ENCODE measurements around the gene SLC6A2.

Gene SLC6A2

DNA sequence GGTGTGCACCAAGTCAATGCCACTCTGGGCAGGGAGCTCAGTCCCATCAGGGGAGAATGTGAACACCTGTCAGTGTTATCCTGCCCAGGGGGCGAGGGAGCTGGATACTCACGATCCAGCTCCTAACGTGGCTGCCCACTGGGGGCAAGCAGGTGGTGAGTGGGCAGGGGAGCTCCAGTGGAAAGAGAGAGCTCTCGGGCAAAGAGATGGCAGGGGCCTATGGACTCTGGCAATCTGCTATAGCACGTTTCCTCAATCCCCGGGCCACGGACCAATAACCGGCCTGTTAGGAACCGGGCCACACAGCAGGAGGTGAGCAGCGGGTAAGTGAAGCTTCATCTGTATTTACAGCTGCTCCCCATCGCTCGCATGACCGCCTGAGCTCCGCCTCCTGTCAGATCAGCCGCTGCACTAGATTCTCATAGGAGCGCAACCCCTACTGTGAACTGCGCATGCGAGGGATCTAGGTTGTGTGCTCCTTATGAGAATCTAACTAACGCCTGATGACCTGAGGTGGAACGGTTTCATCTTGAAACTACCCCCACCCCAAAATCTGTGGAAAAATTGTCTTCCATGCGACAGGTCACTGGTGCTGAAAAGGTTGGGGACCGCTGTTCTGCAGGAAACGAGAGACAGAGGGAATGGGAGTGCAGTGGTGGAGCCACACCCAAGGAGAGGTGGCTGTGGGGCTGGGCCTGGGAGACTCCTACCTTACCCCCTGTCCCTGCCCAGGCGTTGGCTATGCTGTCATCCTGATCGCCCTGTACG lies 15.6 kb downstream of the SLC6A2 start:
- no peak for DNase-seq (ENCODE audit: low read depth in 1 of 2, low spot score in 1 of 2)

GRCh38 chr16:55671974-55672280 lies 16.1 kb downstream of the SLC6A2 start:
- no peak for DNase-seq (ENCODE audit: low read depth in 1 of 2, low spot score in 1 of 2)

DNA sequence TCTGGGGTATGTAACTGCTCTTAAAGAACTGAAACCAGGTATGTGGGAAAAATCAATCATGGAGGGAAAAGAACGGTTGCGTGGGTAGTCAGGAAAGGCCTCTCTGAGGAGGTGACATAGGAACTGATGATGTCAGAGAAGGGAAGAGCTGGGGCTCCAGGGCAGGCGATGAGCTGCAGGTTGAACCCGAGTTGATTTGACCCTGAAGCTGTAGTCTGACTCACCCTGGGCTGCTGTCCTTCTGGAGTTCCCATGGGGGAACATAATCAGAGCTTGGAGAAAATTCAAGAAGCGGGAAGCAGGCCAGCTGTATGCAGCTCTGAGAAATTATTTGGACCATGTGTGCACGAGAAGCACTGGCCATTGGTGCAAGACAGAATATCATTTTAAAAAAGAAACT lies 16.7 kb downstream of the SLC6A2 start:
- DNase-seq (ENCODE audit: low read depth in 1 of 2, low spot score in 1 of 2) = no peak

- DNase-seq (ENCODE audit: low read depth in 1 of 2, low spot score in 1 of 2) = no peak
These were observed 22.5 kb downstream of the SLC6A2 start for GRCh38 chr16:55678161-55678821.

DNA sequence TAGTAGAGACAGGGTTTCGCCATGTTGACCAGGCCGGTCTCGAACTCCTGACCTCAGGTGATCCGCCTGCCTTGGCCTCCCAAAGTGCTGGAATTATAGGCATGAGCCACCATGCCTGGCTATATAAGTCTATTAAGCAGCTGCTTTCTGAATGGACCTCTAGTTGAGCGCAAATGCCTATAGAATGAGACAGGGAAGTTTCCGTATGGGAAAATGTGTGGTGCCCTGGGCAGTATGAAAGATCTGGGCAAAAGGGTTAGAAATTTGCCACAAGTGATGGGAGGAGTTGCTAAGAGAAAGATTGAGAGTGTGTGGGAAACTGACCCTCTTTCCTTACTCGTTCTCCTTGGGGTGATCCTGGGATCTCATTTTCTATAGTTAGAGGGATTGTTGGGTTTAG lies 26.3 kb downstream of the SLC6A2 start:
- no peak for DNase-seq (ENCODE audit: low read depth in 1 of 2, low spot score in 1 of 2)

- no peak for DNase-seq (ENCODE audit: low read depth in 1 of 2, low spot score in 1 of 2)
These were observed 30.2 kb downstream of the SLC6A2 start for GRCh38 chr16:55685973-55686372.

- no peak for DNase-seq (ENCODE audit: low read depth in 1 of 2, low spot score in 1 of 2)
These were observed 30.9 kb downstream of the SLC6A2 start for GRCh38 chr16:55686671-55687070.

- no peak for DNase-seq (ENCODE audit: low read depth in 1 of 2, low spot score in 1 of 2)
These were observed 32.0 kb downstream of the SLC6A2 start for GRCh38 chr16:55687802-55688201.

DNA sequence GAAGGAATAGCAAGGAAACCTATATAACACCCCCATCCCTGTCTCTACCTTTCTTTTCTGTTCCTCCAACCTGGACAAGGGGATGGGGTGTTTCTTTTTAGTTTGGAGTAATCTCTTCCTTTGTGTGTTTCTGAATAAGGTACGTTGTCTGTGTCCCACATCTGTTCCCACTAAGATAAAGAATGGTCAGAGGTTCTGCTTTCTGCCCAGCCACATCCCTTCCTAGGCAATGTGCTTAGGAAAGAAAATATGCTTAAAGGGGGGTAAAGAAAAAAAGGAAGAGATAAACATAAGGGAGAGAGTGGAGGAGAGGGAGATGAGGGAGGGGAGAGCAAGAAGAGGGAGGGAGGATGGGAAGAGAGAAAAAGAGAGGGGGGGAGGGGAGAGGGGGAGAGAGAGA lies 35.1 kb downstream of the SLC6A2 start:
- DNase-seq (ENCODE audit: low read depth in 1 of 2, low spot score in 1 of 2) = no peak

DNA sequence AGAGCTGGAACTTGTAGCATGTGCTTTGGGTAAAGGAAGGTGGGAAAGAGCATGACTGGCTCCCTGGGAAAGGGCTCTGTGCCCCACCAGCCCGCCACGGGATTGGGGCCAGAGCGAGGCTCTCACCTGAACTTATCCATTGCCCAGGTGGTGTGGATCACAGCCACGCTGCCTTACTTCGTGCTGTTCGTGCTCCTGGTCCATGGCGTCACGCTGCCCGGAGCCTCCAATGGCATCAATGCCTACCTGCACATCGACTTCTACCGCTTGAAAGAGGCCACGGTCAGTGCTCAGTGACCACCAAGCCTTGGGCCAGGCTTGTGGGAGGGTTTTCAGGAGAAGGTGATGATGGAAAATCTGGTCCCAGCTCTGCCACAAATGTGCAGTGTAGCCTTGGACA lies 36.0 kb downstream of the SLC6A2 start:
- DNase-seq (ENCODE audit: low read depth in 1 of 2, low spot score in 1 of 2) = no peak

DNA sequence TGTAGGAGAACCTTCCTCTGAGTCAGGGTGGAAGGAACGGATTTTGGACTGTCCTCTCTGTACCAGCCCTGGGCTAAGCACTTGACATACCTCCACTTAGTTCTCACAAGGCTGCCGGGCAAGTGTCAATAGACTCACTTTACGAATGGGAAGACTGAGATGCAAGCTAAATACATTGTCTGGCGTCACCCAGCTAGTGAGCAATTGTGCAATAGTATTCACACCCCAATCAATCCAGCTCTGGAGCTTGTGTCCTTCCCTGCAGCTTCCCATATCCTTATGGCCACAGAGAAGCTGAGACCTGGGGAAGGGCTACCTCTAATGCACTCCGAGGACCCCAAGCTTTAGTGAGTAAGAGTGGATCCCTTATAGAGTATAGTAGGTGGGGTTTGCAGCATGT lies 39.8 kb downstream of the SLC6A2 start:
- DNase-seq (ENCODE audit: low read depth in 1 of 2, low spot score in 1 of 2) = no peak

DNA sequence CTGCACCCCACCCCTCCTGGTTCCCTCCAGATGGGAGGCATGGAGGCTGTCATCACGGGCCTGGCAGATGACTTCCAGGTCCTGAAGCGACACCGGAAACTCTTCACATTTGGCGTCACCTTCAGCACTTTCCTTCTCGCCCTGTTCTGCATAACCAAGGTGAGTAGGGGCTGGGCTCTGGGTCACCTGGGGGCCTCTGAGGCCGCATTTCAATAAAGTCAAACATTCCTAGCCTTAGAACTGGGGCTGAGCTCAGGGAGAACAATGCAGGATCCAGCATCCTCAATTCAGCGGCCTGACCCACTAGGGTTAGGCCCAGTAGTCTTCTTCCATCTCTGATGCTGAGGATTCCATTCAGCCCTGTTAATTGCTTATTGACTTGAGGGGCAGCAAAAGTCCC lies 42.1 kb downstream of the SLC6A2 start:
- DNase-seq (ENCODE audit: low read depth in 1 of 2, low spot score in 1 of 2) = no peak

DNA sequence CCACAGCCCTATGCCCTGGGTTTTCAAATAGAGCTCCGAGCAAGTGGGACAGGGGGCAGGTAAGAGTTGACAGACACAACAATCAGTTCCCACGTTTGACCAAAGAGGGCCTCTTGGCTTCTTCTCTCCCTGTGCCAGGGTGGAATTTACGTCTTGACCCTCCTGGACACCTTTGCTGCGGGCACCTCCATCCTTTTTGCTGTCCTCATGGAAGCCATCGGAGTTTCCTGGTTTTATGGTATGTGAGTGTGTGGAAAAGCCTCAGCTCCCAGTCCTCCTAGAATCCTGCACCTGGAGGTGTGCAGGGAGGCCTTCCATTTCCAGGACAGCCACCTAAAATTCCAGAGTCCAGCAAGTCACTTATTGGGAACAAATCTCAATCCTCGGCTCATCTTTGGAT lies 42.5 kb downstream of the SLC6A2 start:
- no peak for DNase-seq (ENCODE audit: low read depth in 1 of 2, low spot score in 1 of 2)

- no peak for DNase-seq (ENCODE audit: low read depth in 1 of 2, low spot score in 1 of 2)
These were observed 43.2 kb downstream of the SLC6A2 start for GRCh38 chr16:55698946-55699345.

GRCh38 chr16:55699616-55700015 lies 43.8 kb downstream of the SLC6A2 start:
- no peak for DNase-seq (ENCODE audit: low read depth in 1 of 2, low spot score in 1 of 2)

GRCh38 chr16:55700067-55700466 lies 44.3 kb downstream of the SLC6A2 start:
- no peak for DNase-seq (ENCODE audit: low read depth in 1 of 2, low spot score in 1 of 2)

DNA sequence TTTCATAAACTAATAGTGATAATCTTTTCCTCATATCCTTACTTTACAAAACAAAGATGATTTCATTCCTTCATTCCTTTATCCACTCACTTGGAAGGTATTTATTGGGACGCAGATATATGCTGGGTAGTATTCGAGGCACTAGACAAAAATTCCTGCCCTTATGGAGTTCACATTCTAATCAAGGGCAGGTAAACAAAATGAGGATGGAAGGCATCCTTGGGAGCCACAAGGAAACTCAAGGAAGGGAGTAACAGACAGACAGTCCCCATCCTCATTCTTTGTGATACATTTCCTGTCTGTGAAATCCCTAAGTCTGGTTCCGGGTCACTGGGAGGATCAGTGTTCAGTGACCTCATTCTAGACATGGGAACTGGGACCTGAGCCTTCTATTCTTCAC lies 45.2 kb downstream of the SLC6A2 start:
- DNase-seq (ENCODE audit: low read depth in 1 of 2, low spot score in 1 of 2) = no peak

DNA sequence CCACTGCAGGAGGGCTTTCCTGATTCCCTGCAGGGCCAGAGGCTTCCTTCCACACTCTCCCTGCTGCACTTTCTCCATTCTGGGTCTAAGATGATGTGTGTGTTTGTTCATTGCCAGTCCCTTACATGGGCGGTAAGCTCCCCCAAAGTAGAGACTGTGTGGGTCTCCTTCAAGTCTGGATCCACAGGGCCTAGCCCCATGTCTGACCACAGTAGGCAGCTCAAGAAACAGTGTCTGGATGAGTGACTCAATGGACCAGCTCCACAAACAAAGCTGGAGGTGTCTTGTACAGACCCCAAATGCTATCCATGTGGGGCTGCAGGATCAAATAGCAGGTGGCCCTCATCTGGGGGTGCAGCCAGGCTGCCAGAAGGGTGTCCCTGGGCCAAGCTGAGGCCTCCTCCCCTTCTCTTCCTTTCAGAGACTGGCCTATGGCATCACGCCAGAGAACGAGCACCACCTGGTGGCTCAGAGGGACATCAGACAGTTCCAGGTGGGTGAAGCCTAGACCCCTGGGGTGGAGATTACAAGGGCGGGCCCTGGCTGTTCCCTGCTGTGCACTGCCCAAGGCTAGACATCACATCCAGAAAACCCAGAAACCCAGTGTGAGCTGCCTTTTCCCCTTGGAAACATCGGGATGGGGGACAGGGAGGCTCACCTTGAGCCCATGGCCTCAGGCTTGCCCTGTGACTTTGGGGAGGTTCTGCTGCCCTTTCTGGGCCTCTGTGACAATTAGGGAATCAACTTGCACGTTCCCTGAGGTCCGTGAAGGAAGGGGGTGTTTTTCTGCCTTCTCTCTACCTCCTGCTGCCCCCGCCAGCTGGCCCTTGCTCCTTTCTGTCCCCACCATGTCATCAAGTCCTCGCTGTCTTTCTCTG lies 45.9 kb downstream of the SLC6A2 start:
- peak in 1 of 2 donors; percentile 14 for DNase-seq (ENCODE audit: low read depth in 1 of 2, low spot score in 1 of 2)

DNA sequence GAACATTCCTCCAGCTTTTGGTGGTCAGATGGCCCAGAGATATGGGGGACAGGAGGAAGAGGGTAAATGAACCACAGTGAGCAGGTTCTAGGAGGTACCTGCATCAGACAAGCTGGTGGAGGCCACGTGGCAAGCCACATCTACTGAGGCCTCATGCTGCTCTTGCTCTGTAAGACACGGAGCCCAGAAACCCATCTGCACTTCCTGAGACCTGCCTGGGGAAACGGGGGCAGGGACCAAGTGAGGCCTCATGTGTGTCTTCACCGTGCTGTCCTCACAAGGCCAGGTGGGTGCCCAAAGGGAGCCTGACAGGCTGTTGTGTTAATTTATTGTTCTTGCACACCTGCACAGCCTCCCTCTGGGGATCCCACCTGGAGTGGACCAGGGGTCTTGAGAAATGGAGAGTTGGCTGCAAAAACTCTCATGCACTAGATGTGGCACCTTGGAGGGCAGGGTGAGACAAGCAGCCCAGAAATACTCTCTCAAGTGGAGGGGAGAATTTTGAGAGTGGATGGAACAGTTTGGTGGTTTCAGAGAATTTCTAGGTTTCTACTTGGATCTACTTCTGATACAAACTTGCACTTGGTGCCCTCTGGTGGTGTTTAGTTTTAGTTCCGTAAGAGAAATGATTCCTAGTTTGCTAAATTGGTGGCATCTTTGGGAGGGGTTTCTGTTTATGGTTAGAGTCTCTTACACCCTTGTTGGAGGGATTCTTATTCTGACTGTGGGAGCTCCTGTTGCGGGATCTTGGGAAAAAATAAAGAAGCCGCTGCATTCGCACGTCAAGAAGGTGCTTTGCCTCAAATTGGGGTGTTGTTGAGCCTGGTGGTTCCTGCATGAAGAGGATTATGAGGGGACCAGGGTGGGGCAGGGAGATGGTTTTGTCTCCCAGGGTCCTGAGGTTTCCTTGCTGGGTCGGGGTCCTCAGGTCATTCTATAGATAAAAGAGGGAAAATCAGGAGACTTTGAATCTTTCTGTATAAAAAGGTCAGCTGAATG lies 47.5 kb downstream of the SLC6A2 start:
- DNase-seq (ENCODE audit: low read depth in 1 of 2, low spot score in 1 of 2) = no peak

GRCh38 chr16:55706739-55707384 lies 51.1 kb downstream of the SLC6A2 start:
- no peak for DNase-seq (ENCODE audit: low read depth in 1 of 2, low spot score in 1 of 2)
